GM12878 (cell line): ENCODE data around the gene SETD2.
"Not testable (repeated sequence)": the region's sequence is repeated elsewhere in the genome, so short reads cannot be mapped to it uniquely, and the experiment has no call there.

ENCODE experiments used
- BACH1 ChIP-seq: fragments of 450-650 bp; IDR thresholded peaks from 2 replicates; pipeline ENCODE4 v1.6.1; 2017; ENCODE audit warnings: mild to moderate bottlenecking, borderline replicate concordance
- BRCA1 ChIP-seq: IDR thresholded peaks from 2 replicates; pipeline ENCODE4 v1.6.1; 2011; ENCODE audit warnings: low read depth, low read length, improper control_type of control experiment
- CHD1 ChIP-seq: IDR thresholded peaks from 2 replicates; pipeline ENCODE4 v1.6.1; 2012; ENCODE audit warnings: low read depth, low read length, improper control_type of control experiment
- CHD2 ChIP-seq: IDR thresholded peaks from 2 replicates; pipeline ENCODE4 v1.6.1; 2011; ENCODE audit warnings: low read depth, low read length, improper control_type of control experiment, borderline replicate concordance
- NBN ChIP-seq: fragments of 450-650 bp; IDR thresholded peaks from 2 replicates; pipeline ENCODE4 v1.6.1; 2016
- PAX8 ChIP-seq: fragments of 450-650 bp; IDR thresholded peaks from 2 replicates; pipeline ENCODE4 v1.6.1; 2017; ENCODE audit warnings: mild to moderate bottlenecking, moderate library complexity
- POLR2A ChIP-seq: IDR thresholded peaks from 2 replicates; pipeline ENCODE4 v1.6.1; 2011; ENCODE audit warnings: low read depth, mild to moderate bottlenecking, low read length
- SRF ChIP-seq, 2 experiments: IDR thresholded peaks; 2 replicates each; pipeline ENCODE4 v1.6.1; 2011; ENCODE audit warnings: low read depth in 2 of 2, low read length in 2 of 2, mild to moderate bottlenecking in 1 of 2, moderate library complexity in 1 of 2
- ZNF384 ChIP-seq: IDR thresholded peaks from 2 replicates; pipeline ENCODE4 v1.6.1; 2012; ENCODE audit warnings: low read depth, mild to moderate bottlenecking, low read length, improper control_type of control experiment, borderline replicate concordance
- TF ChIP-seq, protein P1 (sequence below), 3 experiments: IDR thresholded peaks in 2 of 3; conservative IDR thresholded peaks in 1 of 3; 2 replicates each; pipeline ENCODE4 v1.5.1; 2011; ENCODE audit warnings: low read depth in 3 of 3, low read length in 3 of 3, mild to moderate bottlenecking in 3 of 3, control low read depth in 2 of 3, moderate library complexity in 2 of 3, inconsistent platforms in 1 of 3, mixed read lengths in 1 of 3; ENCODE audit not compliant: control insufficient read depth in 2 of 3, insufficient read depth in 1 of 3; ENCODE audit errors: extremely low read depth in 1 of 3
- TF ChIP-seq, protein P2 (sequence below): fragments of 450-650 bp; IDR thresholded peaks from 2 replicates; pipeline ENCODE4 v1.6.1; 2017; ENCODE audit warnings: antibody characterized with exemption, mild to moderate bottlenecking, moderate library complexity
- TF ChIP-seq, protein P3 (sequence below): IDR thresholded peaks from 2 replicates; pipeline ENCODE4 v1.6.1; 2012; ENCODE audit warnings: low read depth, low read length, improper control_type of control experiment
- TF ChIP-seq, protein P4 (sequence below): IDR thresholded peaks from 2 replicates; pipeline ENCODE4 v1.6.1; 2012; ENCODE audit warnings: low read depth, low read length, improper control_type of control experiment

DNA sequence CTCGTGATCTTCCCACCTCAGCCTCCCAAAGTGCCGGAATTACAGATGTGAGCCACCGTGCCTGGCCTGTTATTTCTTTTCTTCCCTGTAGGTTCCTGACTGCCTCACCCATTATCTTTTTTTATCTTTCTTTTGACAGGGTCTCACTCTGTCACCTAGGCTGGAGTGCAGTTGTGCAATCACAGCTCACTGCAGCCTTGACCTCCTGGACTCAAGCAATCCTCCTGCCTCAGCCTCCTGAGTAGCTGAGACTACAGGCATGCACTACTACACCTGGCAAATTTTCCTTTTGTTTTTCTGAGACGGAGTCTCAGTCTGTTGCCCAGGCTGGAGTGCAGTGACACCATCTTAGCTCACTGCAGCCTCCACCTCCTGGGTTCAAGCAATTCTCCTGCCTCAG is 17.8 kb upstream of the SETD2 start:
- TF ChIP-seq, protein P1, sequence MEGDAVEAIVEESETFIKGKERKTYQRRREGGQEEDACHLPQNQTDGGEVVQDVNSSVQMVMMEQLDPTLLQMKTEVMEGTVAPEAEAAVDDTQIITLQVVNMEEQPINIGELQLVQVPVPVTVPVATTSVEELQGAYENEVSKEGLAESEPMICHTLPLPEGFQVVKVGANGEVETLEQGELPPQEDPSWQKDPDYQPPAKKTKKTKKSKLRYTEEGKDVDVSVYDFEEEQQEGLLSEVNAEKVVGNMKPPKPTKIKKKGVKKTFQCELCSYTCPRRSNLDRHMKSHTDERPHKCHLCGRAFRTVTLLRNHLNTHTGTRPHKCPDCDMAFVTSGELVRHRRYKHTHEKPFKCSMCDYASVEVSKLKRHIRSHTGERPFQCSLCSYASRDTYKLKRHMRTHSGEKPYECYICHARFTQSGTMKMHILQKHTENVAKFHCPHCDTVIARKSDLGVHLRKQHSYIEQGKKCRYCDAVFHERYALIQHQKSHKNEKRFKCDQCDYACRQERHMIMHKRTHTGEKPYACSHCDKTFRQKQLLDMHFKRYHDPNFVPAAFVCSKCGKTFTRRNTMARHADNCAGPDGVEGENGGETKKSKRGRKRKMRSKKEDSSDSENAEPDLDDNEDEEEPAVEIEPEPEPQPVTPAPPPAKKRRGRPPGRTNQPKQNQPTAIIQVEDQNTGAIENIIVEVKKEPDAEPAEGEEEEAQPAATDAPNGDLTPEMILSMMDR (IDR thresholded peaks at IDR 0.05 in 2 of 3, conservative IDR thresholded peaks at IDR 0.05 in 1 of 3; ENCODE audit: control insufficient read depth in 2 of 3, extremely low read depth in 1 of 3, insufficient read depth in 1 of 3, low read depth in 3 of 3, low read length in 3 of 3): not testable (repeated sequence)
- TF ChIP-seq BRCA1; CHD2; SRF (IDR thresholded peaks at IDR 0.05; ENCODE audit: low read depth in 2 of 2, low read length in 2 of 2); ZNF384; POLR2A; NBN; CHD1; PAX8; BACH1: not testable (repeated sequence)
- TF ChIP-seq, protein P2, sequence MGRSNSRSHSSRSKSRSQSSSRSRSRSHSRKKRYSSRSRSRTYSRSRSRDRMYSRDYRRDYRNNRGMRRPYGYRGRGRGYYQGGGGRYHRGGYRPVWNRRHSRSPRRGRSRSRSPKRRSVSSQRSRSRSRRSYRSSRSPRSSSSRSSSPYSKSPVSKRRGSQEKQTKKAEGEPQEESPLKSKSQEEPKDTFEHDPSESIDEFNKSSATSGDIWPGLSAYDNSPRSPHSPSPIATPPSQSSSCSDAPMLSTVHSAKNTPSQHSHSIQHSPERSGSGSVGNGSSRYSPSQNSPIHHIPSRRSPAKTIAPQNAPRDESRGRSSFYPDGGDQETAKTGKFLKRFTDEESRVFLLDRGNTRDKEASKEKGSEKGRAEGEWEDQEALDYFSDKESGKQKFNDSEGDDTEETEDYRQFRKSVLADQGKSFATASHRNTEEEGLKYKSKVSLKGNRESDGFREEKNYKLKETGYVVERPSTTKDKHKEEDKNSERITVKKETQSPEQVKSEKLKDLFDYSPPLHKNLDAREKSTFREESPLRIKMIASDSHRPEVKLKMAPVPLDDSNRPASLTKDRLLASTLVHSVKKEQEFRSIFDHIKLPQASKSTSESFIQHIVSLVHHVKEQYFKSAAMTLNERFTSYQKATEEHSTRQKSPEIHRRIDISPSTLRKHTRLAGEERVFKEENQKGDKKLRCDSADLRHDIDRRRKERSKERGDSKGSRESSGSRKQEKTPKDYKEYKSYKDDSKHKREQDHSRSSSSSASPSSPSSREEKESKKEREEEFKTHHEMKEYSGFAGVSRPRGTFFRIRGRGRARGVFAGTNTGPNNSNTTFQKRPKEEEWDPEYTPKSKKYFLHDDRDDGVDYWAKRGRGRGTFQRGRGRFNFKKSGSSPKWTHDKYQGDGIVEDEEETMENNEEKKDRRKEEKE: not testable (repeated sequence)
- TF ChIP-seq, protein P3, sequence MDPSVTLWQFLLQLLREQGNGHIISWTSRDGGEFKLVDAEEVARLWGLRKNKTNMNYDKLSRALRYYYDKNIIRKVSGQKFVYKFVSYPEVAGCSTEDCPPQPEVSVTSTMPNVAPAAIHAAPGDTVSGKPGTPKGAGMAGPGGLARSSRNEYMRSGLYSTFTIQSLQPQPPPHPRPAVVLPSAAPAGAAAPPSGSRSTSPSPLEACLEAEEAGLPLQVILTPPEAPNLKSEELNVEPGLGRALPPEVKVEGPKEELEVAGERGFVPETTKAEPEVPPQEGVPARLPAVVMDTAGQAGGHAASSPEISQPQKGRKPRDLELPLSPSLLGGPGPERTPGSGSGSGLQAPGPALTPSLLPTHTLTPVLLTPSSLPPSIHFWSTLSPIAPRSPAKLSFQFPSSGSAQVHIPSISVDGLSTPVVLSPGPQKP: not testable (repeated sequence)
- TF ChIP-seq, protein P4, sequence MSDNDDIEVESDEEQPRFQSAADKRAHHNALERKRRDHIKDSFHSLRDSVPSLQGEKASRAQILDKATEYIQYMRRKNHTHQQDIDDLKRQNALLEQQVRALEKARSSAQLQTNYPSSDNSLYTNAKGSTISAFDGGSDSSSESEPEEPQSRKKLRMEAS: not testable (repeated sequence)
